ENCODE results near the gene RAD51B.

RAD51B gene

DNA sequence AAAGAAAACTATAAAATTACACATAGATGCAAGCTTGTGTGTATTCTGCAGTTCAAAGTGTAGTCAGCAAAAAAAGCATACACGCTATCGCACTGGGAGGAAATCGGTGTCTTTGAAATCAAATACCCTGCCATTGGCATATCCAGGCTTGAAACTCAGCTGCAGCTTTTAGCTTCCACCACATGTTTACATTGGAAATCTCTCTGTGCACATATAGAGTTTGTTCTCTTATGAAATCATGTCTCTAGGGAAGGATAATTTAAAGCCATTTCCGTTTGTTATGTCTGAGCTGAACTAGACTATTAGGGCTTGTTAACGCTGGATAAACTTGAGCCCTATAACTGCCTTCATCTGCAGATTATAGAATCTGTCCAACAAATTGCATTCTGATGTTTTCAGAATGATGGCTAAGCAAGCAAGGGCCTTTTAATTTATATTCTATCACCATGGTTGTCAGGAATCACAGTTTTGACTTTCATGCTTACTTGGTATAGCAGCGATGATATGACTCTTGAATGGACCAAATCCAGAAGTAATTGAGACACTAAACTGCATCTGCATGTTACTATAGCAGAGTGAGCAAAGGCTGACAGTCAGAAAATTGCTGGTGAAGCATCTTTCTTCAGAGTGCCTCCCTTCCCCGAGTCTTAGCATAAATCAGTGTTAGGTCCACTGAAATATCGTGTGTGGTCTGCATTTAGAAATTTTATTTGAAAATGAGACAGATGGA is 530.5 kb downstream of the RAD51B start:
- DNase-seq, result no peak

DNA sequence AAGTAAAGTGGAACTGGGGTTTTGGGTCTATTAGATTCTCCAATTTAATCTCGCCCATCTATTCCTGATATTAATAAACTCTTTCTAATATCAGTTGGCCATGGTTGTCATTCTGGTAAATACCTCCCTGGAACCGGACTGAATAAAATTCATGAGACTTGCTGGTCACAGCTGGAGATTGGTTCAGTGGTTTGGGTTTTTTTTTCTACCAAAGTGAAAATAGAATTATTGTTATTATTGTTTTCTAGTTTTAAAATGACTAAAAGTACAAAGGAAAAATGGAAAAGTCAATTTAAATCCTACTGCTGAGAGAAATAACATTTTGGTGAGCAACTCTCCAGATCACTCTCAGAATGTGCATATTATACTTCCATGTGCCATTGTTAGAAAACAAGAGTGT is 535.8 kb downstream of the RAD51B start:
- DNase-seq, result no peak

DNA sequence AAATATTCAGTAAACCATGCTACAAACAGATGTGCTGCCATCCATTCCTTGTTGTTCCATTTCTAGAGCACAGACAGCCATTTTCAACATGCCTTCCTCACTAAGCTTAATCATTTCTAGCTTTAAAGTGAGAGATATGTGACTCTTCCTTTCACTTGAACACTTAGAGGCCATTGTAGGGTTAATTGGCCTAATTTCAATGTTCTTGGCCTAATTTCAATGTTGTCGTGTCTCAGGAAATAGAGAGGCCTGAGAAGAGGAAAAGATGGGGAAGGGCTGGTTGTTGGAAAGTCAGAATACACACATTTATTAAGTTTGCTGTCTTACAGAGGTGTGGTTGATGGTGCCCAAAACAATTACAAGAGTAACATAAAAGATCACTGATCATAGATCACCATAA is 538.2 kb downstream of the RAD51B start:
- DNase-seq, result no peak

DNA sequence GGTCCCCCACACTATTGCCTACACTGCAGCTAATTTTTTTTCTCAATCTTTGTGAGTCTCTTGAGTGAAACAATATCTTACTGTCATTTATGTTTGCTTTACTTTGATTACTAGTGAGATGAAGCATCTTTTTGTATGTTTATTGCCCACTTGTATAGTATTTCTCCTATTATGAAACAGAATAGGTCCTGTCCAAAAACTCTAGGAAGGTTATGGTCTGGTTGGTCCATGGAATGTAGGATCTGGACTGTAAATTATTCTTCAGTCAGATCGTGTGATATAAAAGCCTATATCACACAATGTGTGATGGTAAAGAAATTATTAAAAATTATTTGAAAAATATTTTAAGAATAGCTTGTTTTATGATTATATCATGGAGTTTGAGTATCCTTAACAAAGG is 538.9 kb downstream of the RAD51B start:
- no peak for DNase-seq

DNA sequence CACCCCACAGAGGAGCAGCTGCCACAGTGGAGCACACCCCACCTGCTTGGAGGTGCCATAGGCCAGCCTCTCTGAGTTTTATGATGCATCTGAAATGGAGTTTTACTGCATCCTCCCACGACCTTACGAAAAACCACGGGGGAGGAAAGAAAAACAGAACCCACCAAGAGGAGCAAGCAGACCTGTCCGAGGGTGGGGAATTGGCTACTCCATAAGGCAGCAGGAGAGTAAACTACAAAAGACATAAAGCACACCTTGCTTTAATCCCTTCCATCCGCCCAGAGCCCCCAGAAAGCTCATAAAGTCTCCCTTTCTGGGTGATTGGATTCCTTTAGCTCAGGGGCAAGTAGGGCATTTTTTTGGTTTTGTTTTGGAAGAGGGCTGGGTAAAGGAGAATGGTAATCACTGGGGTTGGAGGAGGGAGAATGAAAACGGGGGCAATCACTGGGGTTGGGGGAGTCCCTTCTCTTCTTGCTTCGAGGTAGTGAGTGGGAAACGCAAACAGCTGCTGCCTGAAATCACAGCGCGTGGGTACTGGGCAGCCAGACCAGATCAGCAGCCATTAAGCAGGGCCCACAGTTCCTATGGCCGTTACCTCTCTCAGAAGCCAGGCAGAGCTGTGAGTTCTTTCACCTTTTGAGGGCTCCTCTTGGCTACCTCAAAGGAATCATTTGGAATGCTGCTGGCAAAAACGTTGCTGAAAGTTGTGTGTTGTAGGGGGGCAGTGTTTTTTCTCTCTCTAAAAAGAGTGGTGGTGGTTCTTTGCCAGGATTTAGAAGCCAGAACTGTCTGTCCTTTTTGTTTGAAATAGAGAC is 539.6 kb downstream of the RAD51B start:
- DNase-seq, result no peak

DNA sequence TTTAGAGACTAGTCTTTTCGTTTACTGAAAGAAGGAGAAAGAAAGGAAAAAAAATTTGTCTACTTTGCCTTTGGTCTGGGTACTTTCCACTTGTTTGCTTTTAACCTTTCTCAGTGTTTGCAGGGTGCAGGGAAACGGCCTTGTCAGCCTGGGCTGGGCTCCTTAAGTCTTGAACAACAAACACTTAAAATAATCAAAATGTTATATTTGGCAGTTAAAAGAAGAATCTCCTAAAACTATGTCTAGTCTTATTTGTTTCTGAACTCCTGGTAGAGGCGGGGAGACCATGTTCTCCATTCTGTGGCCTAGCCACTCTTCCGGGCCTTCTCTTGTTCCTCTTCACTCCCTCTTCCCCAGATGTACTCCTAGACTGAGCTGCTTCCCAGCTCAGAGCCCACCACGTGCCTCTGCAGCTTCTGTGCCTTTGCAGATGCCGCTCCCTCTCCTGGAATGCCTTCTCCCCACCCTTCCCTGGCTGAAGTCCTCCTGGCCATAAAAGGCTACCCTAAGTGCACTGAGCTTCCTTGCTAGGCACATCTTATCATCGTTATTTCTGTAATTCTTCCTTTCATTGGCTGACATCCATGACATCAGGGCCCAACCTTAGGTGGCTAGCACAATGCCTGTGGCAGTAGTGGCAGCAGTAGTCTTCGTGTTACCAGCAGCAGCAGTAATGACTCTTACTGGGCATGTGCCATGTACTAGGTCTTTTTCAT is 540.4 kb downstream of the RAD51B start:
- no peak for DNase-seq

DNA sequence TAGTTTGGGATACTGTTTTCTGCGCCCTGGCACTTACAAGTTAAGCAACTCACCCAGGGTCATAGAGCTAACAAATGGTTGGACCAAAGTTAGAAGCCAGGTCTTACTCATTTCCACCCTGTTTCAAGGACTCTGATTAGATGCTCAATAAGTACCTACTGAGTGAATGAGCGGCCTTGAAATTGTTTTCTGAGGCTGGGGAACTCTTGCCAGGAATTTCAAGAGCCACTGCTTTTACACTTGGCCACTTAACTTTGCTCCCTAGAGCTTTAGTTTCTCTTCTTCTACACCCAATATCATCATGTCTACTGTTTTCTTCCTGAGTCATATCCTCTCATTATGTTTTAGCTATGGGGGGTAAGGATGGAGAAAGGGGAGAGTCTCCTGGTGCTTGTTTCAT is 541.7 kb downstream of the RAD51B start:
- no peak for DNase-seq

DNA sequence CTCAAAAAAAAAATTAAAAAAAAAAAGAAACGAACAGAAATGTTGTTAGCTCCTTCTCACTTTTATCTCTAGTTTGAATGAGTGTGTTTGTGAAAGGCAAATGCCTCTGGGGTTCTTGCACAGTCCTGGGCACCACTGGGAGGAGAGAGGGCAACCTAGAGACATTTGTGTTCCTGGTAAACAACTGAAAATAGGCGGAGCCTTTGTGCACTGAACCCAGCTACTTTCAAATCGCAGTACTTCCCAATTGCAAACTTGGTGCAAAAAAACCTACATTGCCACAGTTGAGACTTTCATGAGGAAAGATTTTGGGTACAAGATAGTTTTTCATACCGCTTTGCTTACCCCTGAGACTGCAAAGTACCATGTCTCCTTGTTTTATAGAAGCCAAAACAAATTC is 543.3 kb downstream of the RAD51B start:
- no peak for DNase-seq

DNA sequence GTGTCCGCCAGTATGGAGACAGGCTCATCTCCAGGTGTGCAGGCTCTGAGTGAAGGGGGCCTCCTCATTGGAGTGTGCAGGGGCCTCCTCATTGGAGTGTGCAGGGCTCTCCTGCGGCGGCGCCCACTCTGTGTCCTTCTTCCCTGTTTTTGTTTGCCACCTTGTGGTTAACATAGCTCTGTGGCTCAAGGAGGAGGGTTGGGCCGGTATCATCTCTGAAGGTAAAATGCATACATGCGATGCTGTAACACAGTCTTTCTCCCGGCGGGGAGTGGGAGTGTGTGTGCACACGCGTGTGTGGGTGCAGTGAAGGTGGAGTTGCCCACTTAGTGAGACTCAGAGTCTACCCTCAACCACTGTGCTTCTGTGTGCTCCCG is 543.9 kb downstream of the RAD51B start:
- no peak for DNase-seq

DNA sequence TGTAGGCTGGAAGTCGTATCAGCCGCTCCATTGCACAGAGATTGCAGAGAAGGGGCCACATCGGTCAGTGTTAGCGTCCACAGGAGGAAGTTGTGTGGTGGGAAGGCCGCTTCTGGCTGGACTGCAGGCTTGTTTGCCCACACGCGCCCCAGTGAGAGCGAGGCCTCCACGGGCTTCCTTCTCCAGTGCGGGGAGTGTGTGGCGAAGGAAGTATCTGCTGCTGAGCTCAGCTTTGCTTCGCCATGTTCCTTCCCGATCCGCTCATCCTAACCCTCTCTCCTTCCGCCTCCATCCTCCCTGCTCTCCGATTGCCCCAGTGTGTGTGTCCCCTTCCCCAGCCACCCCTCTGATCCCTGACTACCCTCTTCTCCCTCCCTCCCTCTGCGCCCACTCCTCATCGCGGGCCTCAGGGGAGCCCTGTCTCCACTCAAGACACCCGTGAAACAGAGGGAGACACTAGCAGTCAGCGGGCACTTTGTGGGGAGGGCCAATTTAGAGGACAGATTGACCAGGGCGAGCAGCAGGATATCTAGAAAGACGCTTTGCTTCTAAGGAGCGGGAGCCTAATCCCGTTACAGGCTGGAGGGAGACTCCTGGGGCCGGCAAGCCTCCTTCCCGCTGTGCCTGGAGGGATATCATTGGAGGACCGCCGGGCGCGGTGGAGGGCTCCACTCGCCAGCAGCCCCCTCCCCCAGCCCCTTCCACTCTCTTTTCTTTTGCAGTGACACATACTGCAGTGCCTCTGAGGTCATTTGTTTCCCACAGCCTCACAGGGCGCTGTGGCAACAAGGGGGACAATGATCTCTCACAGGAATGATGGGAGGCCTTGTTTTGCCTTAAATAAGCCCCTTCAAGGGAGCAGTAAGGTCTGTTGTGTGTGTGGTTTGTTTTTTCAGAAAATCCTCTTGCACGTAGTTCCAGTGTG is 544.5 kb downstream of the RAD51B start:
- no peak for DNase-seq

DNA sequence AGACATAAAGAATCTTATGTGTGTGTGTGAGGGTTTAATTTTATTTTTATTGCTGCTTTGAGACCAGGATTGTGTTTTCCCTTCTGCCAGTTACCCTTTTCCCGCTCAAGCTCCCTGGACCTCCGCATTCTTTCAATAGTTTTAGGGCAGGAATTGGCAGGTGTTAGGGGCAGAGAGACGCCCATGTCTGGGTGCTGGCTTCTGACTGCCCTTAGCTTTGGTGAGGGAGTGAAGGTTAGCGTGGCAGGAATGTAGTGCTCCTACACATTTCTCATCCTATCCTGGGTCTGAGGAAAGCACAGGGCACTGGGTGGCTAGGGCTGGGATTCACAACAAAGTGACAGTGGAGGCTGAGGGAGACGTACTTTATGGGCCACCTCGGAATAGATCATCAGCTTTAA is 545.2 kb downstream of the RAD51B start:
- DNase-seq, result no peak

DNA sequence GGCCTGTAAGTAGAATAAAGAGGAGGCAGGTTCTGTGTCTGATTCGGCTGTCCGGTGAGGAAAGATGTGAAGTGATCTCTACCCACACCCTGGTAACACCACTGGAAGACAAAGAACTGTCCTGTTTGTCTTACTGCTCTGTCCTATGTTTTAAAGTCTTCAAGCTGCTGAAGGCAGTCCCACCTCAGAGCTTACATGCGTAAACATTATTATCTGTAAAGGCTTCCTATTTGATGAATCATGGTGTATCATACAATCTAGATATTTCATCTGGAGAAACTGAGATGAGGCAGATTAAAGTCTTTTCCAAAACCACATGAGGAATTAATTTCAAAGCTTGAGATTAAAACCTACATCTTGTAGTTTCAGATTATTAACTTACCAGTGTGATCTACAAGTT is 545.6 kb downstream of the RAD51B start:
- DNase-seq, result no peak

DNA sequence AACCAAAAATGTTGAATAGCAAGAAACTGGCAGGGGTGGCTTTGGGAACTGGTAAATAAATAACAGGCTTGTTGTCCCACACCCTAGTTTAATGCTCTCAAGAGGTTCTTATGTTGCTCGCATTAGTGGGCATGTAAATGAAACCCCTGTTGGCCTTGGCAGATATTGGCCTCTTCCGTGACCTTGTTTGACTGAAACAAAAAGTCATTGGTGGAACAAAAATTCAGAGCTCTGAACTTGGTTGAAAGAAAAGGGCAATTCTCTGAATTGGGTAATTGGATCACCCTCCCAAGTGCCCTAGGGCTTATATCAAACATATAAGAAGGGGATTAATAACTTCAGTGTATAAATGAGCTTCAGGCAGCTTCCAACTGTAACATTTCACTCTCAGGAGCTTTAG is 547.1 kb downstream of the RAD51B start:
- no peak for DNase-seq

DNA sequence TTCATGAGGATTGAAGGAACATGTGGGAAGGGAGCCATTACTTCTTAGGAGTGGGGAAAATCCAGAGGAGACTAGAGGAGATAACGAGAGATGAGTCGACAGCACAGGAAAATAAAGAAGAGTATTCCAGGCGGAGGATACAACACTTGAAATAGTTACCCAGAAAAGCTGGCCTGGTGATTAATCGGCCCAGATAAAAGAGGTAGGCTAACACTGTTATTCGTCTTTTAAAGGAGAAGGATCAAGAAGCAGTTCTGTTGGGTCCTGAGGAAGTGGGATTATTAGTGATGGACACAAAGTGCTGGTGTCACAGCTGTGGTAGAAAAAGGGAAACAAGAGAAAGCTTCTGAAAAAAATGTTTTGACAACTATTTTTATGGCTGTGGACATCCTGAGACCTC is 548.0 kb downstream of the RAD51B start:
- DNase-seq, result no peak

DNA sequence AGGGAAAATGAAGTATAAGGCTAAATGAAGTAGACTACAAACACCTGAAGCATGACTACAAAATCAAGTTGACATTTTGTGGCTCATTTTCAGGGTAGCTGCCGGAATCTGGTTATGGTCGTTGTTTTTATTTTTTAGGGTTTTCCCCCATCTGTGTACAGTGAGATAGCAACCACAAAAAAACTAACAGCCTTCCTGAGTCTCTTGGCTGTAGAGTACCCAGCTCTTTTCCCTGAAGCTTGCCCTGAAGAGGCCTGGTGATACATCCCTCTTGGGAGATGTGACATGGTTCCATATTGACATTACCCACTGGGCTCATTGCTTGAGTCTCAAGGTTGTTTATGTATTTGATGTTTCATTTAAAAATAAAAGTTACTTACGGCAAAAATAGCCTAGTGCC is 549.3 kb downstream of the RAD51B start:
- no peak for DNase-seq

DNA sequence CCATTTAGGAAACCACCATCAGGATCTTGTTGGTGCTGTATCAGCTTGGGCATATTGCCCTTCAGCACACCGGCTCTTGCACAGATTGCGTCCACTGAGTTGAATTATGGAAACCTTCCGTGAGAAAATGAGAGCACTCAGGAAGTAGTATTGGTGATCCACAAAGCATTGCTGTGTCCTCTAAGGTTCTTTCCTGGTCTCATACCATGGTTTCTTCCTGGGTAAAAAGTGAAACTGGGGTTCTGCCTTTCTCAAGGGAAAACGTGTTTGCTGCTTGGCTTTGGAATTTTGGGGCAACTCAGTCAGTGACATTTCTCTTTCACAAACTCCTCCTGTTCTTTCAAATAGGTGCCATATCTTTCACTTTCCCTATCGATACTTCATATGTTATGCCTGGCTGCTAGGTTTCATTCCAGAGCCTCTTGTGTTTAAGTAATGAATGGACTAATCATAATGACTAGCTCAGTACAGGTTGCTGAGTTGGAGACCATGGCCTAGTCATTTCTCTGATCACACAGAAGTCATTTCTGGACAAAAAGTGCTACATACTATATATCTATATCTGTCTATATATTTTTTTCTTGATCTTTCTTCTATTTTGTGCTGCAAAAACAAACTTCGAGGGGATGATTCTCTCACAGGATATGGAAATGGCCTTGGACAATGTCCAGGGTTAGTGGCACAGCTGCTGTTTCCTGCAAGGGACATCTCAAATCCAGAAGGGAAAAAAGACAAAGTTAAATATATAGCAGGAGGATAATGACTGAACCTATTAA is 549.9 kb downstream of the RAD51B start:
- no peak for DNase-seq

DNA sequence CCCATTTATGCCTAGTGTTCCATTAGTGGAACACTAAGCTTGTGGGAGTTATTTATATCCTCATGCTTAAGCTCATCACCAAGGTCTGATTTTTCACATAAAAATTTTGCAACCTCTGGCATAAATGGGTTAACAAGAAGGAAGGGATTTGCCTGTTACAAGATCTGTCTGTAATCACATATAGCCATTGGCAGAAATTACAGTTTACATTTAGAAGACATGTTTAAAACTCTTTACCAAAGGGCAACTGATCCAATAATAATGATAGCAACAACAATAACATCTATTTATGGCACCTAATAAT is 550.4 kb downstream of the RAD51B start:
- no peak for DNase-seq

DNA sequence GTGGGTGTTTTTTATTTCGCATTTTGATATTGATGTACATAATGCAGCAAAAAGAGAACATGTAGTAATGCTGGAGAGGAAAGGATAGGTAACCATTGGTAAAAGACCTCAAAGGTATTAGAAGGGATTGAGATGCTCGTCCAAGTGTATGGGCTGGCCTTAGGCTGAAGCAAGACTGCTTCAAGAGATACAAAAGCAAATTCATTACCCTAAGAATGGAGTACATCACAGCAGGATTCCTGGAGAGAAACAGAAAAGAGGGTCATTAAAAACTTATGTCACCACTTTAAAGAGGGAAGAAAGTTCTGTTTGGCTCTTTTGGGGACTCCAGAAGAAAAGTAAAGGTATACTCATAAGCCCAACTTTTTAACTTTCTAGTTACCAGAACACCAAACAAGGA is 552.8 kb downstream of the RAD51B start:
- no peak for DNase-seq

DNA sequence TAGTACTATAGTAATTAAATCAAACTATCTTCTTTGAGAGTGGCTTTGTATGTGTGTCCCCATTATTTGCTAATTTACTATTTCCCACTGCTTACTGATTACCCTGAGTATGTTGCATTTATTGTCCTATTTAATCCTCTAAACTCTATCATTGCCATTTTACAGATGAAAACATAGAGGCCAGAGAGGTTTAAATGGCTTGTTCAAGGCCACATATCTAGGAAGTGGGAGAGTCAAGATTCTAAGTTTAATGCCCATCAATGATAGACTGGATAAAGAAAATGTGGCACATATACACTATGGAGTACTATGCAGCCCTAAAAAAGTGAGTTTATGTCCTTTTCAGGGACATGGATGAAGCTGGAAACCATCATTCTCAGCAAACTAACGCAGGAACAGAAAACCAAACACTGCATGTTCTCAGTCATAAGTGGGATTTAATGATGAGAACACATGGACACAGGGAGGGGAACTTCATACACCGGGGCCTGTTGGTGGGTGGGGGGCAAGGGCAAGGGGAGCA is 553.6 kb downstream of the RAD51B start:
- no peak for DNase-seq

DNA sequence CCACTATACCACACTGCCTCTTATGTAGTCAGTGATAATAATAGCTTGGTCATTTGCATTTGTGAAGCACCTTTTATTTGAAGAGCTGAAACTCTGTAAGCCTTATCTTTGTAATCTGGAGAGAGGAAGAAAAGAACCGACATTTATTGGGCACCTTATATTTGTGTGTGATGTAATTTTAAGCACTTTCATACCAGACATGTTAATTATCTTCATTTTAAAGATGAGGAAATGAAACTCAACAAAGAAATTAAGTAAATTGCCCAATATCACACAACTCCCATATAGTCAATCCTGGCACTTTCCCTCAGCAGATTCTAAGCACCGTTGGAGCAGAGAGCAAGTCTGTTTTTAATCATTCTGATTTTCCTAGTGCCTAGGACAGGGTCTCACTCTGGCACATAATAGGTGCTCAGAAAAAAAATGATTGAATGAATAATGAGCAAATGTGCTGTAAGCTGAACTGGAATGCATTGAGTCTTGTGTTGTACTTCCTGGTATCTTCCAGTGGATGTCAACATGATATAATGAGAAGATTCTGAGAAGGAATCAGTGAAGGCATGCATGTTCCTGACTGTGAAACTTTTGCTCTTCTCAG is 554.4 kb downstream of the RAD51B start:
- DNase-seq, result no peak

DNA sequence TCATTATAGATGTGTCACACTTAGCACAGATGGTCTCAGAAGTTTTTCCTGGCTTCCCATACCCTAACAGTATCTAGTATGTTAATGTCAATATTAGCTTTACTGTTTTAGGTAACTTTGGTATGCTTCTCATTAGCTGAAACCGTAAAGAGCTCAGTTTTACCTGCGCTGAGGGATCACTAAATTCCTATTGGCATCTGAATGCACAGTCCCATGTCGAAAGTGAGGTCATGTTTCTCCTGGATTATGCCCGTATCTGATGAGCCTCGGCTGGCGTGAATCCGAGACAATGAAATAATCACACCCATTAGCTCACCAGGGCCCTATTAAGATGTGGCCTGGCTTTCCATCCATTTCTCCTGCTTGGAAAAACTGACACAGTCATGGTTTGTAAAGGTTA is 555.1 kb downstream of the RAD51B start:
- DNase-seq, result no peak

DNA sequence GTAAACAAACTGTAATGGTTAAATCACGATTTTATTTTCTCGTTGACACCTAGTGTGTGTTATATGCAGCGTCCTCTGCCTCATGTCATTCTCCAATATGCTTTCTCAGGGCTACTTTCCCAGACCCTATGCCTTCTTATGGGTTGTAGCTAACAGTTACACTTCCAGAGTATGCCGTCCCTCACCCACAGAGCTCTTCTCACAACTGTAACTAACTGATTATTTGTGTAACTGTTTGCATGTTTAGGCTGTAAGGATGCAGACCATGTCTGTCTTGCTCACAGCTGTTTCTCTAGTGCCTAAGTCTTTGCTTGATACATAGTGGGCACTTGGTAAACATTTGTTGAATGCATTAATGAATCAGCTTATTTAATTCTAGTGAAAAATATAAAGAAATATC is 555.8 kb downstream of the RAD51B start:
- DNase-seq, result no peak
